ENCODE results near the gene GLDC. TPM values are rescaled to one million over a fixed set of nuclear protein-coding genes. Genes with fewer than 3 reads are reported as not detected.

Gene GLDC
- total RNA-seq, 4 donors from 2014 or later, result 1.7 to 15.1 (median 8.6) TPM

DNA sequence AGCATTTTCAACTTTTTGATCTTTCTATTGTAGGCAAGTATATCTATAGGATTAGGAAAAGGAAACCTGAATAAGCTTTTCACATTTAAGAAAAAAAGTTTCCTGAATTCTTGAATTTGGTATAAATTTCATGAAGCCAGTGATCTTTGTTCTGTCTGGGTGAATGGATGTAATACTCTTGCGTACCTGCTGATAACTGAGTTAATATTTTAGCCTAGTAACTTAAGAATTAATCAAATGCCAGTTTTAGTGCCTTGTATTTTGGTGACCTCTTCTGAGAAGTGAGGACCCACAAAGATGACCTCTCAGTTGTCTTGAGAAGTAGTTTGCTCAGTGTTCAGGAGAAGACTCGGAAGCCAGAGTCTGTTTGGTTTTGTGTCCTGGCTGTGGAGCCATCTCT is 154.7 kb downstream of the GLDC start:
- H3K36me3 ChIP-seq, result peaks cover 7 to 18% of the 10 kb centered on the region in 2 donors
- no peak overlapping the region for H3K27ac ChIP-seq
- H3K9me3 ChIP-seq, result no peaks in the 10 kb centered on the region
- no peaks in the 10 kb centered on the region for H3K27me3 ChIP-seq
- intact Hi-C loops (cut with DNase I), result no loop called here
- H3K4me1 ChIP-seq, result no peaks in the 10 kb centered on the region
- no peak overlapping the region for H3K4me3 ChIP-seq (replicated peaks in 1 of 3)
- 96 to 99% methylated on average over 2 of the region's 2 CpGs for WGBS, 2 donors
- TF ChIP-seq, protein P1, sequence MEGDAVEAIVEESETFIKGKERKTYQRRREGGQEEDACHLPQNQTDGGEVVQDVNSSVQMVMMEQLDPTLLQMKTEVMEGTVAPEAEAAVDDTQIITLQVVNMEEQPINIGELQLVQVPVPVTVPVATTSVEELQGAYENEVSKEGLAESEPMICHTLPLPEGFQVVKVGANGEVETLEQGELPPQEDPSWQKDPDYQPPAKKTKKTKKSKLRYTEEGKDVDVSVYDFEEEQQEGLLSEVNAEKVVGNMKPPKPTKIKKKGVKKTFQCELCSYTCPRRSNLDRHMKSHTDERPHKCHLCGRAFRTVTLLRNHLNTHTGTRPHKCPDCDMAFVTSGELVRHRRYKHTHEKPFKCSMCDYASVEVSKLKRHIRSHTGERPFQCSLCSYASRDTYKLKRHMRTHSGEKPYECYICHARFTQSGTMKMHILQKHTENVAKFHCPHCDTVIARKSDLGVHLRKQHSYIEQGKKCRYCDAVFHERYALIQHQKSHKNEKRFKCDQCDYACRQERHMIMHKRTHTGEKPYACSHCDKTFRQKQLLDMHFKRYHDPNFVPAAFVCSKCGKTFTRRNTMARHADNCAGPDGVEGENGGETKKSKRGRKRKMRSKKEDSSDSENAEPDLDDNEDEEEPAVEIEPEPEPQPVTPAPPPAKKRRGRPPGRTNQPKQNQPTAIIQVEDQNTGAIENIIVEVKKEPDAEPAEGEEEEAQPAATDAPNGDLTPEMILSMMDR (IDR thresholded peaks at IDR 0.05), result no peak
- no peak for TF ChIP-seq POLR2A (IDR thresholded peaks at IDR 0.05)
- no peak for DNase-seq

DNA sequence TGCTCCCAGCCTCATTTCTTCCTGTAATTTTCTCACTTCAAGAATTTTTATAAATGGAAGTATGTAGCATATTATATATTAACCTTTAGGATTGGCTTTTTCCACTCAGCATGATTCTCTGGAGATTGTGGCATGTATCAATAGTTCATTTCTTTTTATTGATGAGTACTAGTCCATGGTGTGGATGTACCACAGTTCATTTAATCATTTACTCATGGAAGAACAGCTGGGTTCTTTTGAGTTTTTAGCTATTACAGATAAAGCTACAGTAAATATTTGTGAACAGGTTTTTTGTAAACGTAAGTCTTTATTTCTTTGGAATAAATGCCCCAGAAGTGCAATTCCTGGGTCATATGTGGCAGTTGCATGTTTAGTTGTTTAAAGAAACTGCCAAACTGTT is 156.4 kb downstream of the GLDC start:
- H3K36me3 ChIP-seq, result peaks cover 1 to 18% of the 10 kb centered on the region in 2 donors
- intact Hi-C loops (cut with DNase I), result no loop called here
- no peak overlapping the region for H3K27ac ChIP-seq
- no peaks in the 10 kb centered on the region for H3K9me3 ChIP-seq
- WGBS, 2 donors, result 98 to 100% methylated on average over 1 of the region's 1 CpG
- no peaks in the 10 kb centered on the region for H3K27me3 ChIP-seq
- TF ChIP-seq POLR2A (IDR thresholded peaks at IDR 0.05), result no peak
- TF ChIP-seq, protein P1 (IDR thresholded peaks at IDR 0.05), result no peak
- DNase-seq, result no peak
- H3K4me1 ChIP-seq, result no peaks in the 10 kb centered on the region
- H3K4me3 ChIP-seq (replicated peaks in 1 of 3), result no peak overlapping the region

- H3K27me3 ChIP-seq, result no peaks in the 10 kb centered on the region
- H3K4me1 ChIP-seq, result no peaks in the 10 kb centered on the region
- H3K9me3 ChIP-seq, result no peaks in the 10 kb centered on the region
- intact Hi-C loops (cut with DNase I), result no loop called here
- TF ChIP-seq POLR2A (IDR thresholded peaks at IDR 0.05), result no peak
- TF ChIP-seq, protein P1 (IDR thresholded peaks at IDR 0.05), result no peak
- H3K27ac ChIP-seq, result no peak overlapping the region
- WGBS, 2 donors, result 86 to 94% methylated on average over 7 of the region's 7 CpGs
- peaks cover 0 to 18% of the 10 kb centered on the region in 2 donors for H3K36me3 ChIP-seq
- H3K4me3 ChIP-seq (replicated peaks in 1 of 3), result no peak overlapping the region
- DNase-seq, result no peak
Measured at GRCh38 chr9:6488395-6488794, 157.1 kb downstream of the GLDC start.

GRCh38 chr9:6484210-6484609 is 161.3 kb downstream of the GLDC start:
- DNase-seq, result no peak
- intact Hi-C loops (cut with DNase I), result no loop called here
- H3K36me3 ChIP-seq, result peaks cover 0 to 31% of the 10 kb centered on the region in 2 donors
- H3K27ac ChIP-seq, result no peak overlapping the region
- no peak overlapping the region for H3K4me3 ChIP-seq (replicated peaks in 1 of 3)
- WGBS, 2 donors, result 98% methylated on average over 2 of the region's 2 CpGs
- H3K9me3 ChIP-seq, result no peaks in the 10 kb centered on the region
- TF ChIP-seq POLR2A (IDR thresholded peaks at IDR 0.05), result no peak
- H3K4me1 ChIP-seq, result no peaks in the 10 kb centered on the region
- no peaks in the 10 kb centered on the region for H3K27me3 ChIP-seq

Small RNA genes within 50 kb of the gene (small RNA-seq; reads per million reads assigned to genes)
- gene RN7SL123P (not detected), gene RN7SL25P (not detected)

Other genes with a start within 250 kb of the GLDC start
- gene UHRF2, start 232.5 kb downstream of the GLDC start, total RNA-seq, result 100 to 1,000 TPM in 1 of 4 donors, 10 to 100 TPM in 3; 44.4 to 103 (median 74.8) TPM
- 10 to 100 TPM; 52.1 to 83.6 (median 65.5) TPM for gene KDM4C, start 112.2 kb upstream of the GLDC start, total RNA-seq